Endothelial cell of umbilical vein (primary cell): ENCODE data around the gene LRRK1. TPM values are rescaled to one million over a fixed set of nuclear protein-coding genes. Genes with fewer than 3 reads are reported as not detected.

Experiments
- BruUV-seq: library from RNA; stranded (reverse); fragments of 400-500 nt; replicated peaks from 2 replicates; lab custom pipeline; 2021; lab: Mats Ljungman, UMichigan
- CTCF ChIA-PET: fragments of 300-600, 350-600 bp; sonication (Branson Sonifier 250); formaldehyde crosslinking; loops from one replicate; lab custom pipeline; 2021; ENCODE audit warnings: antibody characterized with exemption, inconsistent platforms; lab: Charles Lee
- POLR2A ChIA-PET: fragments of 300-600, 350-600 bp; sonication (Branson Sonifier 250); formaldehyde crosslinking; loops from one replicate; lab custom pipeline; 2021; ENCODE audit warnings: antibody characterized with exemption, inconsistent platforms; lab: Charles Lee
- DNase-seq: peaks from one replicate; pipeline ENCODE4 v3.0.0-alpha.2; 2011; ENCODE audit warnings: low read depth, low spot score
- FAIRE-seq: peaks from 2 replicates; lab custom pipeline; 2011; peaks lifted over from hg19 to GRCh38; lab: Jason Lieb, UNC
- H2AFZ ChIP-seq: 2 replicates; pipeline ENCODE4 v1.6.0; 2012; ENCODE audit warnings: low read depth, low read length, control low read depth, inconsistent platforms
- H3K27ac ChIP-seq: 2 replicates; pipeline ENCODE4 v1.5.1; 2011; ENCODE audit warnings: low read depth, mild to moderate bottlenecking, control low read depth, low read length, moderate library complexity; ENCODE audit not compliant: insufficient read depth
- H3K27me3 ChIP-seq, 2 experiments: 2 replicates each; pipeline versions ENCODE4 v1.6.0 to v1.6.1; 2011; ENCODE audit warnings: low read length in 2 of 2, mixed read lengths in 1 of 2; ENCODE audit not compliant: control insufficient read depth in 2 of 2, insufficient read depth in 2 of 2
- H3K36me3 ChIP-seq, 2 experiments: 2 replicates in 1 of 2; 3 replicates in 1 of 2; pipeline ENCODE4 v1.5.1; 2011; ENCODE audit warnings: low read length in 2 of 2, mild to moderate bottlenecking in 1 of 2, moderate library complexity in 1 of 2; ENCODE audit not compliant: control insufficient read depth in 2 of 2, insufficient read depth in 2 of 2; ENCODE audit errors: extremely low read depth in 1 of 2
- H3K4me1 ChIP-seq: 3 replicates; pipeline ENCODE4 v1.5.1; 2011; ENCODE audit warnings: mild to moderate bottlenecking, low read length; ENCODE audit not compliant: control insufficient read depth, insufficient read depth; ENCODE audit errors: extremely low read depth
- H3K4me2 ChIP-seq: 2 replicates; pipeline ENCODE4 v1.6.1; 2011; ENCODE audit warnings: low read length, control low read depth, mixed read lengths; ENCODE audit not compliant: insufficient read depth
- H3K4me3 ChIP-seq, 3 experiments: fragments of 200-600 bp in 1 of 3; sonication (generic), shearing (Covaris generic) in 1 of 3; replicated peaks in 1 of 3; 2 replicates each; pipeline ENCODE4 v1.5.1; 2011 to 2016; ENCODE audit warnings: control low read depth in 3 of 3, low read length in 3 of 3, mild to moderate bottlenecking in 2 of 3, inconsistent platforms in 1 of 3, low read depth in 1 of 3, moderate library complexity in 1 of 3; ENCODE audit not compliant: insufficient read depth in 1 of 3
- H3K79me2 ChIP-seq: 2 replicates; pipeline ENCODE4 v1.6.0; 2012; ENCODE audit warnings: low read length, inconsistent platforms; ENCODE audit not compliant: control insufficient read depth, insufficient read depth
- H3K9ac ChIP-seq: replicated peaks from 2 replicates; pipeline ENCODE3; 2011; ENCODE audit warnings: low read length, control low read depth; ENCODE audit not compliant: insufficient read depth; ENCODE audit errors: extremely low read depth
- H3K9me1 ChIP-seq: replicated peaks from 3 replicates; pipeline ENCODE4 v1.6.0; 2011; ENCODE audit warnings: mild to moderate bottlenecking, low read length; ENCODE audit not compliant: control insufficient read depth, insufficient read depth; ENCODE audit errors: extremely low read depth
- H3K9me3 ChIP-seq: replicated peaks from 2 replicates; pipeline ENCODE4 v1.5.1; 2012; ENCODE audit warnings: low read length, inconsistent platforms; ENCODE audit not compliant: control insufficient read depth, insufficient read depth
- H4K20me1 ChIP-seq: replicated peaks from 2 replicates; pipeline ENCODE3; 2011; ENCODE audit warnings: mild to moderate bottlenecking, low read length; ENCODE audit not compliant: control insufficient read depth, insufficient read depth; ENCODE audit errors: extremely low read depth
- CTCF ChIP-seq, 2 donors: IDR thresholded peaks; 1 replicate in 1 of 2; 2 replicates in 1 of 2; pipeline ENCODE4 v1.5.1; 2011; ENCODE audit warnings: low read length in 2 of 2, mild to moderate bottlenecking in 2 of 2, moderate library complexity in 2 of 2, control low read depth in 1 of 2, inconsistent platforms in 1 of 2, low read depth in 1 of 2; ENCODE audit not compliant: insufficient read depth in 1 of 2; ENCODE audit errors: extremely low read depth in 1 of 2
- EZH2 ChIP-seq: IDR thresholded peaks from 2 replicates; pipeline ENCODE4 v1.6.1; 2012; ENCODE audit warnings: borderline replicate concordance, low read depth, mild to moderate bottlenecking, moderate library complexity, low read length, inconsistent platforms; ENCODE audit not compliant: severe bottlenecking
- GATA2 ChIP-seq: IDR thresholded peaks from 2 replicates; pipeline ENCODE4 v1.7.0; 2011; ENCODE audit warnings: low read depth, mild to moderate bottlenecking, moderate library complexity, mixed read lengths, low read length; ENCODE audit not compliant: insufficient read length, insufficient read depth
- JUN ChIP-seq: IDR thresholded peaks from 2 replicates; pipeline ENCODE4 v1.6.1; 2011; ENCODE audit warnings: borderline replicate concordance, low read depth; ENCODE audit not compliant: insufficient read length, insufficient read depth
- MAX ChIP-seq: IDR thresholded peaks from 2 replicates; pipeline ENCODE4 v1.6.1; 2011; ENCODE audit not compliant: insufficient read depth, insufficient read length
- POLR2A ChIP-seq: IDR thresholded peaks from 2 replicates; pipeline ENCODE4 v1.6.1; 2012; ENCODE audit warnings: low read depth, mild to moderate bottlenecking, control low read depth, low read length
- POLR2AphosphoS5 ChIP-seq: IDR thresholded peaks from 2 replicates; pipeline ENCODE4 v1.6.1; 2012; ENCODE audit warnings: low read depth, mild to moderate bottlenecking, control low read depth, low read length, moderate library complexity; ENCODE audit not compliant: insufficient read depth
- dilution Hi-C: fragments of 300-500 bp; cut with MboI; formaldehyde crosslinking; loops from one replicate; pipeline ENCODE4 v1.15.0; 2019; ENCODE audit warnings: low sequenced_read_pairs; ENCODE audit not compliant: extremely low pct_ligation_motif_present
- intact Hi-C: fragments of 100-400 bp; cut with micrococcal nuclease; formaldehyde crosslinking; loops from one replicate; pipeline ENCODE4 v1.10.0; 2022
- polyA plus RNA-seq, 4 experiments: library from polyadenylated mRNA; depleted of rRNA in 3 of 4; stranded (reverse) in 3 of 4; unstranded in 1 of 4; fragments of >200 nt; gene quantifications; 2 replicates each; pipeline versions ENCODE4 v1.2.1 to v1.2.3, GENCODE V29; 2011 to 2012; ENCODE audit warnings: missing spikeins in 1 of 4
- total RNA-seq: library from RNA; stranded (reverse); gene quantifications from 2 replicates; pipeline ENCODE4 v1.2.3, GENCODE V29; 2021

Gene LRRK1
- total and polyA plus RNA-seq, 2 donors (not counting 3 experiments of a cell fraction or from before 2014, with no cell fraction given): 11.0 to 22.1 TPM

GRCh38 chr15:101114610-101115009, 195.5 kb downstream of the LRRK1 start:
- dilution Hi-C loops: no loop called here
- Histone ChIP-seq H3K9me1 (no peaks in the 10 kb centered on the region), H3K27ac (no peak overlapping the region), H3K4me2 (no peak overlapping the region), H3K4me3 (no peak overlapping the region), H2AFZ (no peak overlapping the region), H3K79me2 (no peaks in the 10 kb centered on the region), H3K9ac (no peak overlapping the region), H3K27me3 (no peaks in the 10 kb centered on the region), H3K9me3 (no peaks in the 10 kb centered on the region), H4K20me1 (no peaks in the 10 kb centered on the region), H3K36me3 (no peaks in the 10 kb centered on the region), H3K4me1 (no peaks in the 10 kb centered on the region)
- no peak for FAIRE-seq
- no peak for DNase-seq
- no TSS peak for BruUV-seq
- CTCF ChIA-PET: interaction anchor here (1.2 kb wide), 1 partner anchor 128 kb away, joined by 3 read pairs; no protein-coding TSS in a partner anchor
- POLR2A ChIA-PET: no interaction called here
- intact Hi-C loops: no loop called here
- no peak for TF ChIP-seq POLR2A

- DNase-seq (no peak), FAIRE-seq (no peak)
- no peak overlapping the region for H2AFZ ChIP-seq
- no peaks in the 10 kb centered on the region for H3K4me1 ChIP-seq
- POLR2A ChIA-PET: no interaction called here
- no peaks in the 10 kb centered on the region for H3K79me2 ChIP-seq
- dilution Hi-C loops (no loop called here), intact Hi-C loops (no loop called here)
- H3K9me1 ChIP-seq: no peaks in the 10 kb centered on the region
- H3K9me3 ChIP-seq: no peaks in the 10 kb centered on the region
- no peaks in the 10 kb centered on the region for H3K36me3 ChIP-seq
- CTCF ChIA-PET: interaction anchor here (1.1 to 1.2 kb wide), 2 partner anchors 13 to 128 kb away, joined by 3 read pairs; no protein-coding TSS in a partner anchor
- no peak overlapping the region for H3K4me3 ChIP-seq
- H3K27ac ChIP-seq: no peak overlapping the region
- no peak overlapping the region for H3K4me2 ChIP-seq
- no TSS peak for BruUV-seq
- no peak for TF ChIP-seq JUN
- no peak for TF ChIP-seq MAX
- TF ChIP-seq GATA2: no peak
- TF ChIP-seq CTCF (IDR thresholded peaks at IDR 0.05; ENCODE audit: extremely low read depth in 1 of 2, insufficient read depth in 1 of 2, low read depth in 1 of 2, low read length in 2 of 2): no peak
- no peak for TF ChIP-seq POLR2A
- no peak for TF ChIP-seq POLR2AphosphoS5
- TF ChIP-seq EZH2: no peak
- H3K9ac ChIP-seq: no peak overlapping the region
- no peaks in the 10 kb centered on the region for H3K27me3 ChIP-seq
- H4K20me1 ChIP-seq: no peaks in the 10 kb centered on the region
These were observed 196.2 kb downstream of the LRRK1 start for GRCh38 chr15:101115393-101115785.
